ENCODE data around the gene NOL4L.
"Not testable (repeated sequence)": the region's sequence is repeated elsewhere in the genome, so short reads cannot be mapped to it uniquely, and the experiment has no call there.

Gene NOL4L

GRCh38 chr20:32506721-32507120, 78.4 kb downstream of the NOL4L start:
- DNase-seq = no peak

DNA sequence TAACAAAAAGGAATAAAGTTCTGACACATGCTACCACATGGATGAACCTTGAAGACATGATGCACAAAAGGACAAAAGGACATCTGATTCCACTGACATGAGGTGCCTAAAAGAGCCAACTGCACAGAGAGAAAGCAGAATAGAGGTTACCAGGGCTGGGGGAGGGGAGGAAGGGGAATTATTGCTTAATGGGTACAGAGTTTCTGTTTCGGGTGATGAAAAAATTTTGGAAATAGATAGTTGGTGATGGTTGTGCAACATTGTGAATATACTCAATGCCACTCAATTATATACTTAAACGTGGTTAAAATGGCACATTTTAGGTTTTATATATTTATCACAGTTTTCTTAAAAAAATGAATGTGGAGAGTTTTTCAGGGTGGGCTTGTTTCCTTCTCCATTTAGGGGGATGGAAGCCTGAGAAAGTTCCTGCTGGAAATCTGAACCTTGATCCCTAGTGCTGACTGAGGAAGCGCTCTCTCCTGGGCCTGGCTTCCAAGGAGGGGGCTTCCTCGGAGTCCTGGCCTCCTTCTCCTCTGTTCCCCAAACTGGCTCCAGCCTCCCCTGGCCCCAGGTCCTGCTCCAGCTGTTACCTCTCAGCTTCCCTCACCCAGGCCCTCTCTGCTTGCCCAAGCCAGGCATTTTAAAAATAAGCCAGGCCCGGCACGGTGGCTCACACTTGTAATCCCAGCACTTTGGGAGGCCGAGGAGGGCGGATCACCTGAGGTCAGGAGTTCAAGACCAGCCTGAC, 79.2 kb downstream of the NOL4L start:
- DNase-seq = no peak

- DNase-seq = peak; percentile 48
Observed at GRCh38 chr20:32501709-32502108, 83.4 kb downstream of the NOL4L start.

DNA sequence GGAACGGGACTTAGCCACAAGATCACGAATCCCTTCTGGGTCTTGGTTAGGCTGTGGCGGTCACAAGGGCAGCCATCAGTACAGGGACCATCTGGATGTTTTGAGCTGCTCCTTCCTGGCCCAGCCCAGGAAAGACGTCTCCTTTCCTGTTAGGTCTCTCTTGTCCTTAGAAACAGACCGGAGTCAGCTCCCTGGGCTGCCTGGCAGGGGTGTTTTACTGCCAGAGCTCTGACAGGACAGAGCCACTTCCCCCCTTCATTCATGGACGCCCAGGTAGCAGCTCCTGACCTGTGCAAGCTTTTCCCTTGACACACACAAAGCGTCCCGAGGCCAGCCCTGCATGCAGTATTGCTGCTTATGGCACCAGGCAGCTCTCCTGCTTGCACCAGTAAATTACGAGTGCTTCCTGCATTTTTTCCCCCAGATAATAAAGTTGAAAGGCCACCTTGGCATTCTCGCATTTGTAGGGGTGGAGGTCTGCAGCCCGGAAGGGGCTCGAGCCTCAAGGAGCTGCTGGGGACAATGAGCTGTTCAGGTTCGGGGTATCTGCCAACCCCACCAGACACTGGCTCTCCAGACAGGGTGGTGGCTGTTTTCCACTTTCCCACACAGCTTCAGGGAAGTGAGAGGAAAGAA, 87.4 kb downstream of the NOL4L start:
- DNase-seq = no peak

DNA sequence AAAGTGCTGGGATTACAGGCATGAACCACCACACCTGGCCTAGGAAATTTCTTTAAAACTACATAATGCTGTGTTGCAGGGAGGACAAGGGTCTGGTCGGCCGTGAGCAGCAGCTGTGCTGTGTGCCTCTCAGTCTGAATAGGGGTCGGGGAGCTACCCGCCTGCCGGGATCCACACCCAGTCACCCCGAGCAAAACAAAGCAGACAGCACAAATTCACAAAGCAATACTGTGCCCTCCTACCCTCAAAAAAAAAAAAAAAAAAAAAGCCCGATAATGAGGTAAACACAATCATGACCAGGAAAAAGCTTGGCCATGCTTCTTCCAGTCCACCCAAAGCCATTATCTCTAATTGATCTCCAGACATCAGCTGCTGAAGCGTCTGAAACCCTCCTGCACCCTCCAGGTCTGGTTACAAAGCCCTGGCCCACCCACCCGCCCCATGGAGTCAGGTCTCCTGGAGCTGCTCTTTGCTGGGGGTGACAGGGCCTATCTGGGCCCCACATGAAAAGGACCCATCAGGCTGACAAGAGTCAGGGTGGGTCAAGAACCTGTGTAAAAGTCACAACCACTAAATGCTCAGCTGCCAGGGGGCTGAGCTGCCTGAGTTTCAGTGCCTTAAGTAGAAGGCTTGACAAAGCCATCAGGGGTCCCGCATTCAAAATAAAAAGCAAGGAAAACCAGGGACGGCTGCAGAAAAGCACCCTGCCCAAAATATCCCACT, 88.2 kb downstream of the NOL4L start:
- DNase-seq = no peak

DNA sequence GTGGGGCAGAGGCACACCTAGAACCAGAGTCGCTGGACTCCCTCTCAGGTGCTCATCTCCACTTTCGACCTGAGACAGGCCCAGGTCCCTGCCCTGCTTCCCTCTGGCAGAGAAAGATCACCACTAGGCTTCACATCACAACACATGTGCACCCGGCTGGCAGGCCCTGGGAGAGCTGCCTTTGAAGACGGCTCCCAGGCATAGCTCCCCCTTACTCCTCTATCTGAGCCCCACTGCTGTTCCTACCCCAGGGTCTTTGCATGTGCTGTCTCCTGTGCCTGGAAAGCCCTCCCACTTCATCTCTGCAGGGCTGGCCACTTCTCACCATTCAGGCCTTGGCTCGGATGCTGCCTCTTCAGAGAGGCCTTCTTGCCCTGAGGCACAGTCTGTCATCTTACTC, 89.2 kb downstream of the NOL4L start:
- DNase-seq = no peak

DNA sequence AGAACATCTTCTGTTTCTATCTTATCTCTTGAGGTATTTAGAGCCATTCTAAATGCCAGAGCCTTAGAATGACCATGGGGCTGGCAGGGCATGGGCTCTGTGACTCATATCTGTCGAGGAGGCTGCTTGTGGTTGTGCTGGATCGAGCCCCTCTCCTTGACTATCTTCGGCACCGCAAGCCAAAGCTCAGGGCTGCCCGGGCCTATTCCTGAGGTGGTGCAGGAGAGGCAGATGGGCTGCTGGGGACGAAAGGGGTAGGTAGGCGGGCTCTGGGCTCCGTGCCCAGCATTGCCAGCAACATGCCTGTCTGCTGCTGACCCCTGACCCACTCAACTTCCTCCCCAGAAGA, 89.9 kb downstream of the NOL4L start:
- no peak for DNase-seq

GRCh38 chr20:32494483-32495216, 90.5 kb downstream of the NOL4L start:
- no peak for DNase-seq

- no peak for DNase-seq
Observed at GRCh38 chr20:32493356-32493755, 91.8 kb downstream of the NOL4L start.

- DNase-seq = not testable (repeated sequence)
Observed at GRCh38 chr20:32491764-32492151, 93.4 kb downstream of the NOL4L start.

- no peak for DNase-seq
Observed at GRCh38 chr20:32490942-32491763, 94.0 kb downstream of the NOL4L start.

DNA sequence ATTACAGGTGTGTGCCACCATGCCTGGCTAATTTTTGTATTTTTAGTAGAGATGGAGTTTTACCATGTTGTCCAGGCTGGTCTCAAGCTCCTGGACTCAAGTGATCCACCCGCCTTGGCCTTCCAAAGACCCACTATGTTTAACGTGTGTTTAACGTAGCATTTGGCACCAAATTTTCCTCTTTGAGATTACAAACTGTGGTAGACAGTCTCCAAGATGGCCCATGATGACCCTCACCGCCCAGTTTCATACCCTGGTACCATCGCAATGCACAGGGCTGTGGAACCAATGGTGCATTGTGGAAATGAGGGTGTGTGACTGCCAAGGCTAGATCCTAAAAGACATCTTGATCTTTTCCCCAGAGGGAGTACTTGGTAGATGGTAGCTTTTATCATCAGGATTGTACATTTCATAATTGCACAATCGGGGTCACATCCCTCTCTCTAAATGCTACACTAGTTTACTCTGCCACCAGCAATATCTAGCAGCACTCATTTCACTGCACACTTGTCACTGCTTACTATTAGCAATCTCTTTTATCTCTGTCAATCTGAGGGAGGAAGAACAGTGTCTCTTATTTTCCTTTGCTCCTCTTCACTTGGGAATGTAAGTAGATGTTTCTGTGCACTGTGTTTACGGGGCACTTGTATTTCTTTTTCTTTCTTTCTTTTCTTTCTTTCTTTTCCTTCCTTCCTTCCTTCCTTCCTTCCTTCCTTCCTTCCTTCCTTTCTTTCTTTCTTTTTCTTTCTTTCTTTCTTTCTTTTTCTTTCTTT, 96.9 kb downstream of the NOL4L start:
- no peak for DNase-seq

DNA sequence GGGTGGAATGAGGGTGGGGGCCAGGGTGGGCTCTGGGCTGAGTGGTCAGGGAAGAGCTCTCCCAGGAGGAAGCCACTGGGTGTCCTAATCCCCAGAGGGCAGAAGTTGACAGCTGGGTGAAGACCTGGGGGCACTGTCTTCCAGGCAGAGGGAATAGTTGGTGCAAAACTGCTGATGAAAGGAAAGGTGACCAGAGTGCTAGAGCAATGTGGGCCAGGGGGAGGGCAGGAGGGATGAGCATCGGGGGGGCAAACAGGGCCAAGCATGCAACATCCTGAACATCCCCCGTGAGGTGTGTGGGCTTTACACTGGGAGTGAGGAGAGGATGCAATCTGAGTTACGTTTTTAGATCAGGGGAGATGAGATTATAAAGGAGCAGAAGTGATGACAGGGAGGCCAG, 97.8 kb downstream of the NOL4L start:
- no peak for DNase-seq

DNA sequence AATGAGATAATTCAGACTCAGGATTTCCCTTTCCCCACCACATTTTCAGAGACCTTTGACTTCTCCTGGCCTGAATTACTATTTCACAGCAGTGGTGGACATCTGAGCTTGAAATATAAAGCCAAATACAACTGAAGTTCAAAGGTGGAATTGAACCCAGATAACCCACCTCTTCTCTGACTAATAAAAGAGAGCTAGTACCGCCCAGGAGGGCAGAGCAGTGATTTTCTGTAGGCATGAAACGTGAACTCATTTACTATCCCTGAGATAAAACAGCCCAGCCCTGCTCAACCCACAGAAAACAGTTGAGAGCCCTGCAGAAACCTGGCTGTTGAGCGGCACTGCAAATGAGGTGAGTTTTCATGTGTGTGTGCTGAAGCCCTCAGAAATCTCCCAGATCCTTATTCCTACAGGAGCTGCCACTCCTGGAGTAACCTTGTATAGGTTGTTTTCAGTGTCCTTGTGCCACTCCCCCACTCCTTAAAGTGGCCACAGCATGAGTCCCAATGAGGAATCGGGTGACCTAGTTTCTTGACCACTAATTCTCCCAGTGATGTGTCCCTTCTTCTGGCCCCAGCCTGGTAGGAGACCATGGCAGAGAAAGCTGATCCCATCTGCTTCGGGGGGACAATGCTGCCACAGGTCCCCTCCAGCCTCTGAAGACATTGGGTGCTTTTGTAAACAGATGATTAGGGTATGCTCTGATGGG, 99.2 kb downstream of the NOL4L start:
- DNase-seq = no peak

DNA sequence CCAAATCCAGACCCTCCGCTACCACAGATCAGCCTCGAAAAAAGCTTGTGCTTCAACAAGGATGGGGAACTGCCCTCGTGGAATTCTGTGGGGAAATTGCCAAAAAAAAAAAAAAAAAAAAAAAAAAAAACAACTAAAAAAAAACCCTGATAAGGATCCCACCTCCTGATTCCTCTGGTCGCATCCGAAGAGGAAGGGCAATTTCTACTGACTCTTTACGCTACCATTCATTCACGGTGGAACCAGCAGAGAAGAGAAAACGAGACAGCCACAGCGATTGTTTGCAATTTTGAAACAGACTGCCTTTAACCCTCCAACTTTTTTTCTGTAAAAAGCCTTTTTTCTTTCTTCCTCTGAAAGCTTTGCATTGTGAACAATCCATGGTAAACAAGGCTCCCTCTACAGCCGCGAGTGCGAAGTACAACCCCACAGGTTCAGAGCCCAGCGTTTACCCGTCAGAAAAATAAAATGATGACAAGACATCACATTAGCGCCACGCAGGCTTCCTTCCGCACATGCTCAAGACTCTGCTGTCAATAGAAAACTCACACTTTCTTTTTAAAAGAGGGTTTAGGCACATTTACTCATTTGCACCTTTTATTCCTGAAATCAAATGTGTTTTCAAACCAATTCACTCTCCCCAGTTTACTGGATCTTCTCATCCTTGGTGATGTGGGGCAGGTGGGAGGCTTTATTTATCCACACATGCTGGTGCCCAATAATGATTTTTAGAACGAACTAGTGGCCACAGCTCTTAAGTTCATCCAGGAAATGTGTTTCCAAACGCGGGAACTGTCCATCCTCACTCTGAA, 100.0 kb downstream of the NOL4L start:
- DNase-seq = peak; percentile 85

- DNase-seq = peak; percentile 20
Observed at GRCh38 chr20:32484225-32484957, 100.7 kb downstream of the NOL4L start.

DNA sequence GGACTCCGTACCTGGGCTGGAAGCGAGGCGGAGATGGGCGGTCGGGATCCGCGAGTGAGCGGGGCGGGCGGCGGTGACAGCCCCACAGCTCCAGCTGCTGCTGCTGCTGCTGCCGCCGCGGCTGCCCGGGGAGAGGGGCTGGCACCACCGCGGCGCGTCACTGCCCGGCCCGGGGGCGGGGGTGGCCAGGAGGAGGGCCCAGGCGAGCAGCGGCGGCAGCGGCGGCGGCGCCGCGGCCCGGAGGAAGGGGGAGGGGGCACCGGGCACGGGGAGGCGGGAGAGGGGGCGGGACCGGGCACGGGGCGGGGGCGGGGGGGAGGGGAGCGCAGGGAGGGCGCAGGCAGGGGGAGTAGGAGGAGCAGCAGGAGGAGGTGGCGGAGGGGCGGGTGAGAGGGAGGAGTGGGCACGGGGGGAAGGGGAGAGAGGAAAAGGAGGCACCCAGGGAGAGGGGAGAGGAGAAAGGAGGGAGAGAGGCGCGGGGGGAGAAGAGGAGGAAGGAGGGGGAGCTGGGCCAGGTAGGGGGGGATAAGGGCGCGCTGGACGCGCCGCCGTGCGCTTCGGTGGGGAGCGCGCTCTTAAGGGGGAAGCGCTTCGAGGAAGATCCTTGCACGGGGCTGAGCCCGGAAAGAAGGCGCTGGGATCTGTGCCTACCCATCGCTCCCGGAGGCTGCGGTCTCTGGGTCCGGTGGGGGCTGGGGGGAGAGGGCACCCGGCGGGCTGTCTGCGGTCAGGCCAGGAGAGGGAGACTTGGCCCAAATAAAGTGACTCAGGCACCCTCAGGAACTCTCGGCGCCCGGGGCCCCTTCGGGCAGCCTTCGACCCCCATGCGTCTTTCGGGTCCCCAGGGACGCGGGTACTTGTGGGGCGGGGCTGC, 101.5 kb downstream of the NOL4L start:
- DNase-seq = peak; percentile 84
